Measurements from ENCODE around the gene CUL9. TPM values are rescaled to one million over a fixed set of nuclear protein-coding genes. Genes with fewer than 3 reads are reported as not detected.
A peak's percentile ranks its signal among the peaks of the same experiment; 100 is the strongest.

CUL9 gene
- total RNA-seq, 1 donor, result 34.4 TPM

- Histone ChIP-seq H3K27me3 (ENCODE audit: insufficient read depth, low read length) (peaks cover 7% of the 10 kb centered on the region), H3K4me3 (ENCODE audit: insufficient read depth, low read length) (no peak overlapping the region), H3K4me1 (ENCODE audit: insufficient read depth, low read length) (no peaks in the 10 kb centered on the region), H3K9me3 (ENCODE audit: low read depth, low read length) (no peaks in the 10 kb centered on the region), H3K27ac (ENCODE audit: low read depth, low read length) (no peak overlapping the region), H3K4me2 (ENCODE audit: insufficient read depth, low read length) (no peak overlapping the region), H3K79me2 (ENCODE audit: insufficient read depth, low read length) (no peaks in the 10 kb centered on the region), H3K36me3 (ENCODE audit: insufficient read depth, low read length) (peaks cover 7% of the 10 kb centered on the region), H4K20me1 (ENCODE audit: insufficient read depth, low read length) (no peaks in the 10 kb centered on the region), H2AFZ (ENCODE audit: low read length) (no peak overlapping the region)
- DNase-seq (ENCODE audit: insufficient read length, low spot score, missing footprints), result peak; percentile 41
- no peak for TF ChIP-seq CTCF (IDR thresholded peaks at IDR 0.05; ENCODE audit: extremely low read depth, low read depth, low read length)
Observed at GRCh38 chr6:43226192-43226851, 44.3 kb downstream of the CUL9 start.

DNA sequence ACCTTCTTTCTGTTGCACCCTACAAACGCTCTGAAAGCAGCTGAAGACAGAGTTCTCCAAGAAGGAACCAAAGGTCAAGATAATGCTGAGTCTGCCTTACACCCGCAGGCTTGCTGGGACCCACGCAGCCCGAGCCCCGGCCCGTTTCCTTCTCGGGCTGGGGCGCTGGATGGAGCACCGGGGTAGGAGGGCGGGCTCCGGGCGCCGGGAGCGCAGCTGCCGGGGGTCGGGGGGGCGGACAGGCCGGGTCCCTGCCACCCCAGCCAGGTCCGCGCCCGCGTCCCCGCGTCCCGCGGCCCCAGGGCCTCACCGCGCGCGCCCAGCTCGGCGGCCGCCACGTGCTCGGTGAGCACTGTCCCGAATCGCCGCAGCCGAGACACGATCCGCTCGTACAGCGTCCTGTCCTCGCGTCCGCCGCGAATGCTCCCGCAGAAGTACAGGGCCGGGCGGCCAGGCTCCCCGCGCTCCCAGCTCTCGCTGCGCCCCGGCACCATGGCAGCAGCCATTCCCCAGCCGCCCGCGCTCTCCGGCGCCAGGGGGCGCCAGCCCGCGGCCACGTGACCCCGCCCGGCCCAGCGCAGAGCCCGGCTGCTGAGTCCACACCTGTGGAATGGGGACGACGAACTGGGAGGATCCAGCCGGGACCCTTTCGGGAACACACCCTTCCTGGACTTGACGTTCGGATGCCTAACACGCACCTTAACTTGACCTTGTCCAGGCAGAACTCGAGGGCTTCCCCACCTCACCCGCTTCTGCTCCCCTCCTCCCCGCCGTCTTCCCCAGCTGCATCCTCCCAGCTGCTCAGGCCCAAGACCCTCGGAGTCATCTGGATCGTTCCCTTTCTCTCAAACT lies 47.2 kb downstream of the CUL9 start, which contains the start of gene DNPH1:
DNPH1 (minus strand) TSS at position 531 of the 852 bp plus-strand sequence; CDS start at position 506, 25 bp downstream.
- Histone ChIP-seq H3K9me3 (ENCODE audit: low read depth, low read length) (no peaks in the 10 kb centered on the region), H3K4me1 (ENCODE audit: insufficient read depth, low read length) (no peaks in the 10 kb centered on the region), H4K20me1 (ENCODE audit: insufficient read depth, low read length) (no peaks in the 10 kb centered on the region), H2AFZ (ENCODE audit: low read length) (peak within 1 kb of the TSS; percentile 93), H3K27ac (ENCODE audit: low read depth, low read length) (no peak within 1 kb of the TSS), H3K4me2 (ENCODE audit: insufficient read depth, low read length) (peak within 1 kb of the TSS; percentile 92), H3K36me3 (ENCODE audit: insufficient read depth, low read length) (no peaks in the 10 kb centered on the region), H3K79me2 (ENCODE audit: insufficient read depth, low read length) (no peaks in the 10 kb centered on the region), H3K27me3 (ENCODE audit: insufficient read depth, low read length) (peaks cover 19% of the 10 kb centered on the region), H3K4me3 (ENCODE audit: insufficient read depth, low read length) (peak within 1 kb of the TSS; percentile 78)
- DNase-seq (ENCODE audit: insufficient read length, low spot score, missing footprints), result peak; percentile 99
- peak; percentile 64 for TF ChIP-seq CTCF (IDR thresholded peaks at IDR 0.05; ENCODE audit: extremely low read depth, low read depth, low read length)

DNA sequence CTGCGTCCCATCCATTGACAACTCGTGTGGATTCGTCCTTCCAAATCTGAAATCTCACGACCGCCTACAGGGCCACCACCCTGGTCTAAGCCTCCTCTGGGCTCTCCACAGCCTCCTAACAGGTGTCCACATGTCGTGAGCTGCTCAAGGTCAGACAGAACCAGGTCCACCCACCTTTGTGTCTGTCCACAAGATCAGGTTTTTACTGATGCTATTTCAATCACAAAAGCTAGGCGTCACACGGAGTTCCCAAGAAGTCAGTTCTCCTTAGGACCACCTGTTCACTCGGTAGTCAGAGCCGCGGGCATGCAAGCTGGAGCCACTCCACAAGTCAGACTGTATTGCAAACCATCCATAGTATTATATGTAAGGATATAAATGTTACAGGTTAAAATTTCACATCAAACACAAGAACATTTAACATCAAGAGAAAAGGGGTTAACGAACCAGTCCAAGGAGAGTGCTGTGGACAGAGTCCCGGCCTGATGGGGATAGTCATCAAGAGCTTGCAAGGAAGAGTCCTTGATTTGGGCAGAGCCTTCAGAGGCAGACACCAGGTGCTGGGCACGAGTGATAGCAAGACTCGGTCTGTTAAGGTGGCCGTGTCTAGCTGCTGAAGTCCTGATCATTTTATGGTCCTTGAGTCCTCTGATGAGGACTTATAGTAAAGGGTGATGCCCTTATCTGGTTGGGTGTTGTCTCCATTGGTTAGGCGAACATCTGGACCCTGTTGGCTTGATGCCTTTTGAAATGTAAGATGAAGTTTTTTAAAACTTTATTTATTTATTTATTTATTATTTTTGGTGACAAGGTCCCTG lies 48.0 kb downstream of the CUL9 start:
- H3K36me3 ChIP-seq (ENCODE audit: insufficient read depth, low read length), result no peaks in the 10 kb centered on the region
- H3K4me2 ChIP-seq (ENCODE audit: insufficient read depth, low read length), result peak overlapping the region; percentile 92
- H3K27ac ChIP-seq (ENCODE audit: low read depth, low read length), result no peak overlapping the region
- no peak for TF ChIP-seq CTCF (IDR thresholded peaks at IDR 0.05; ENCODE audit: extremely low read depth, low read depth, low read length)
- H4K20me1 ChIP-seq (ENCODE audit: insufficient read depth, low read length), result no peaks in the 10 kb centered on the region
- no peaks in the 10 kb centered on the region for H3K4me1 ChIP-seq (ENCODE audit: insufficient read depth, low read length)
- peaks cover 19% of the 10 kb centered on the region for H3K27me3 ChIP-seq (ENCODE audit: insufficient read depth, low read length)
- DNase-seq (ENCODE audit: insufficient read length, low spot score, missing footprints), result no peak
- H3K9me3 ChIP-seq (ENCODE audit: low read depth, low read length), result no peaks in the 10 kb centered on the region
- peak overlapping the region; percentile 93 for H2AFZ ChIP-seq (ENCODE audit: low read length)
- H3K79me2 ChIP-seq (ENCODE audit: insufficient read depth, low read length), result no peaks in the 10 kb centered on the region
- H3K4me3 ChIP-seq (ENCODE audit: insufficient read depth, low read length), result peak overlapping the region; percentile 78

Measured in osteoblast (primary cell).